ENCODE measurements around the gene C10orf95.

GRCh38 chr10:102424145-102424544 lies 27.2 kb downstream of the C10orf95 start:
- no peak for TF ChIP-seq EZH2 (IDR thresholded peaks at IDR 0.05; ENCODE audit: low read length, missing control alignments)
- no peak for TF ChIP-seq CTCF (conservative IDR thresholded peaks at IDR 0.05 in 1 of 2, IDR thresholded peaks at IDR 0.05 in 1 of 2; ENCODE audit: low read depth in 1 of 2, low read length in 2 of 2)
